NCI-H1092 (cell line): ENCODE results near the gene TRPM3.

ENCODE experiments used
- DNase-seq: peaks from one replicate; lab custom pipeline; 2025; lab: John Stamatoyannopoulos, UW

The TRPM3 gene

GRCh38 chr9:70554881-70555280 lies 566.5 kb downstream of the TRPM3 start:
- no peak for DNase-seq

- DNase-seq: peak; percentile 21
Measured at GRCh38 chr9:70553707-70554673, 567.4 kb downstream of the TRPM3 start.

- no peak for DNase-seq
Measured at GRCh38 chr9:70552561-70552960, 568.9 kb downstream of the TRPM3 start.

GRCh38 chr9:70551801-70552200 lies 569.6 kb downstream of the TRPM3 start:
- no peak for DNase-seq

- no peak for DNase-seq
Measured at GRCh38 chr9:70551396-70551795, 570.0 kb downstream of the TRPM3 start.

GRCh38 chr9:70549926-70550325 lies 571.5 kb downstream of the TRPM3 start:
- no peak for DNase-seq

GRCh38 chr9:70542311-70542931 lies 579.0 kb downstream of the TRPM3 start:
- no peak for DNase-seq

- DNase-seq: no peak
Measured at GRCh38 chr9:70540016-70540415, 581.4 kb downstream of the TRPM3 start.

GRCh38 chr9:70539526-70539925 lies 581.9 kb downstream of the TRPM3 start:
- DNase-seq: no peak

- no peak for DNase-seq
Measured at GRCh38 chr9:70539001-70539400, 582.4 kb downstream of the TRPM3 start.

GRCh38 chr9:70537084-70537483 lies 584.3 kb downstream of the TRPM3 start:
- DNase-seq: no peak

- DNase-seq: no peak
Measured at GRCh38 chr9:70535546-70536323, 585.7 kb downstream of the TRPM3 start.

GRCh38 chr9:70534471-70534870 lies 587.0 kb downstream of the TRPM3 start:
- no peak for DNase-seq

- DNase-seq: no peak
Measured at GRCh38 chr9:70534061-70534460, 587.4 kb downstream of the TRPM3 start.

- DNase-seq: no peak
Measured at GRCh38 chr9:70533492-70533891, 587.9 kb downstream of the TRPM3 start.

GRCh38 chr9:70532716-70533115 lies 588.7 kb downstream of the TRPM3 start:
- DNase-seq: no peak

- no peak for DNase-seq
Measured at GRCh38 chr9:70531311-70531710, 590.1 kb downstream of the TRPM3 start.

GRCh38 chr9:70530716-70531115 lies 590.7 kb downstream of the TRPM3 start:
- DNase-seq: no peak

GRCh38 chr9:70529833-70530232 lies 591.6 kb downstream of the TRPM3 start:
- no peak for DNase-seq

- no peak for DNase-seq
Measured at GRCh38 chr9:70529377-70529776, 592.0 kb downstream of the TRPM3 start.

- no peak for DNase-seq
Measured at GRCh38 chr9:70526902-70527301, 594.5 kb downstream of the TRPM3 start.

GRCh38 chr9:70525519-70525918 lies 595.9 kb downstream of the TRPM3 start:
- DNase-seq: no peak
